ENCODE data around the gene AMBP.

AMBP gene

GRCh38 chr9:114029311-114030170, 48.6 kb downstream of the AMBP start:
- DNase-seq, result no peak

DNA sequence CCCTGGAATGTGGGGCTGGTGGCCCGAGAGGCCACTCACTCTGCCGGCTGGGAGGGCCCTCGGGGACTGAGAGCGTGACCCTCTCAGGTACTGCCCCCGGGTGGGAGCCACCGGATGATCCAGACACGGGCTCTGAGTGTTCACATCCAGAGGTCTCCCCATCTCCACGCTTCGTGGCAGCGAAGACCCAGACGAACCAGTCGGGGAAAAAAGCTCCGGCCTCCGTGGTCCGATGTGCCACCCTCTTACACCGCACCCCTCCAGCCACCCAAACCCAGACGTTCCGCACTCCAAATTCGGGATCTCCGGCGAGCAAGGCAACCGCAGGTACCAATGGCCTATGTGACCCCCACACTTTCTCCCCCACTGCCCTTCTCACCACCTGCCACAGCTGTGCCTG, 49.5 kb downstream of the AMBP start:
- DNase-seq, result no peak

GRCh38 chr9:114027863-114028465, 50.1 kb downstream of the AMBP start:
- DNase-seq, result no peak

GRCh38 chr9:114027159-114027862, 50.8 kb downstream of the AMBP start:
- no peak for DNase-seq

- DNase-seq, result no peak
Observed at GRCh38 chr9:114026335-114026734, 51.8 kb downstream of the AMBP start.

DNA sequence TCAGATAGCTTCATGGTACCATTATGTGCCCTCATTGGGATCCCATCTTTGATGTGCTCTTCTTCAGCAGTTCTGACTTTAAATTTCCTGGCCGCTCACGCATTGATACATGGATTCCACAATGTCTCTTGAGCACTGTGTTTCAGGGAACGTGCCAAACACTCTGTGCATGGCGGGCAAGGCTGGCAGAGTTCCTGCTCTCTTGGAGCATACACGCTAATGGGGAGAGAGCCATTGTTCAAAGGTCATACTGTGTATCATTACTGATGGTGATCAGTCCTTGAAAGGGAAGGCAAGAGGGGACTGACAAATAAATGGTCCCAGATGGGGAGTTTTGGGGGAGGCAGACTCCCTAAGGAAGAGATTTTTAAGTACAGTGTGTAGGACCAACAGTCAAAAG, 52.3 kb downstream of the AMBP start:
- no peak for DNase-seq

DNA sequence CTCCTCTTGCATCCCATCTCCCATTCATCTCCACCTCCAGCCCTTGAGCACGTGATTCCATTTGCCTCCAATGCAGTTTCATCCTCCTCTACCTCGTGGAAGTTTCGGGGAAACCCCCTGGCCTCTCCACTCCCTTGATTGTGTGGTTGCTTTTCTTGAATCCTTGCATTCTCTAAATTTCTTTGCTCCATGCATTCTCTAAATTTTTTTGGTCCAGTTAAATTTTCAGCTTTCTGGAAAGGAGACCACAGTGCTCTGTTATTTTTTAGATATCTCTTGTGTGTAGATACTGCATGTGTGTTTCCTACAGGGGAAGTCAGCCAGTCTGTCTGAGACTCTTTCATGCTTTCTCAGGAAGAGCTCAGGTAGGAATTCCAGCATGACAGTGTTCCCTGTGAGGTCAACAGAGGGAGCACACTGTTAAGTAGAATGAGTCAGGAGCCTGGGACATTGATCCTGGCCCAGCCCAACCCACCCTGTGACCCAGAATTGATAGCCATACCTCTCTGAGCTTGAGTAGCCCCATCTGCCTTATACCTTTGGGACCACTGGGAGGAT, 52.8 kb downstream of the AMBP start:
- no peak for DNase-seq

DNA sequence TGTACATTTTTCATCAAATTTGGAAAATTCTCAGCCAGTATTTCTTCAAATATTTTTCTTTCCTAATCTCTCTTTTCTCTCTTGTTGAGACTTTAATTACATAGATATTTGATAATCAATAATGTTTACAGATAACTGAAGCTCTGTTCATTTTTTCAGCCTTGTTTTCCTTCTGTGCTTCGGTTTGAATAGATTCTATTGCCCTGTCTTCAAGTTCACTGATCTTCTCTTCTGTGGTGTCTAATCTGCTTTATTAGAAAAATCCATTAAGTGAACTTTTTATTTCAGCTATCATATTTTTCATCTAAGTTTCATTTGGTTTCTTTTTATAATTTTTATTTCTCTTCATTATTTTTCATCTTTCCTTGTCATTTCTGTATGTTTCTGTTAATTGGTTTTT, 54.1 kb downstream of the AMBP start:
- DNase-seq, result no peak

GRCh38 chr9:114021578-114021977, 56.5 kb downstream of the AMBP start:
- DNase-seq, result no peak

DNA sequence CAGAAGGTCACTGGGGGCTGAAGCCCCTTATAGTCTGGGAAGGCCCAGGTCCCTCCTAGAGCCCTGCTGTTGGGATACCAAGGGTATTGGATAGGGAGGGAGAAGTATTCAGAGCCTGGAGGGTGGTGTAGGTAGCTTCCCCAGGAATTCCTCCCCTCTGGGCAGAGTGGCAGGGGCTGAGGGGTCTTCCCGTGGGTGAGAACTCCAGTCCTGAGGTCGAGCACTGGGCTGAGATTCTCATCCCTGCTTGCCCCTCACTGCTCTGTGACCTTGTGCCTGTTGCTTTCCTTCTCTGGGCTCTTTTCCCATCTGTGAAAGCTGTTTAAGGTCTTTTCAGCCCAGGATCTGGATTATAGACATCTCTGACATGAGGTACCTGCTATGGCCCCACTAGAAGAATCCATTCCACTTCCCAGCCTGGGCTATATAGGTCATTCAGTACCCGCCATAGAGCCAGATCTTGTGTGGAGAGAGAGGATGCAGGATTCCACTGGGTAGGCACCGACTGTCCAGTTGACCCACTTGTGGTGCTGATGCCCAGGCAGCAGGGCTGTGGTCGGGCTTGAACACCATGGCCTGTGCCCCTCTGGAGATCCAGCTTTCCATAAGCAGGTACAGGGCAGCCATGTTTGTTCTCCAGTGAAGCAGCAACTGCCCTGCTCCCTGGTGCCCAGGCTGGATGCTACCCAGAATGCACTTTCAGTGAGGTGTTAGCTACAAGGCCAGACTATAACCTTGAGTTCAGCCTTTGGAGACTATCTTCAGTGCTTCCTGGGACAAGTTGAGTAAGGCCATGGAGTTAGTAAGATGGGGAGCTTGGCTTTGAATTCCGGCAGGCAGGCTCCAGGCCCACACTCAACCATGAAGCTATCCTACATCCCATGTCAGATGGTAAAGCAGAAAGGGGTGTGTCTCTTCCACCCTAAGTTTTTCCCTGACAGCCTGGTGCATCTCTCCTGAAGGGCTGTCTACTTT, 60.1 kb downstream of the AMBP start:
- no peak for DNase-seq

GRCh38 chr9:114016629-114017423, 61.3 kb downstream of the AMBP start:
- DNase-seq, result no peak

DNA sequence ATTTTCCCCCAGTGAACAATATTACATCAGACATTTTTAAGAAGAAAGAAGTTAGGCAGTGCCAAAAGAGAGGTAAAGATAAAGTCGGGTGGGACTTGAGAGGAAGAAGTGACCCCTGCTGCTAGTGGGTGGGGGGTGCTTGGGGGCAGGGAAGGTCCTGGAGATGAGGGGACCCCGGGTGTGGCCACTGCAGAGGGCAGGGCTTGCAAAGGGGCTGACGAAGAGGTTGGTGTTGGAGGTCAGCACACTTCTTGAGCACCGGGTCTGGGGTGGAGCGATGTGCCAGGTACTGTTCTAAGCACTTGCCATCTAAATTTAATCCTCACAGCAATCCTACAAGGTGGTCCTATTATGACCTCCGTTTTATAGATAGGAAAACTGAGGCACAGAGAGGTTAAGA, 62.0 kb downstream of the AMBP start:
- DNase-seq, result no peak

DNA sequence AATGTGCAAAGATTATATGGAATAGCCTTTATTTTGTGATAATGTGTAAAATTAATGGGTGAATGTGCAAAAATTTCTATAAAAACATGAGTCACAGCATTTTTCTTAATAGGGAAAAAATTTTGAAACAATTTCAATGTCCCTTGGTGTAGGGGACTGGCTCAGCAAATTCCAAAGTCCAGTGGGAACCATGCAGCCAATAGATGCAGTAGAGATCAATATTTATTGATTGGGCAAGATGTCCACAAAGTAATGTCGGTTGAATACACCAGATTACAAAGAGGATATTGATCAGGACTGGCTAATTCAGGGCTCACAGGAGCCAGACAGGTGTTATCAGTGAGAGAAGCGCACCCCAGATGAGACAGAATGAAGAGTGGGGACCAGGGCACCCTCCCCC, 62.5 kb downstream of the AMBP start:
- DNase-seq, result no peak

GRCh38 chr9:114014044-114014443, 64.1 kb downstream of the AMBP start:
- no peak for DNase-seq

DNA sequence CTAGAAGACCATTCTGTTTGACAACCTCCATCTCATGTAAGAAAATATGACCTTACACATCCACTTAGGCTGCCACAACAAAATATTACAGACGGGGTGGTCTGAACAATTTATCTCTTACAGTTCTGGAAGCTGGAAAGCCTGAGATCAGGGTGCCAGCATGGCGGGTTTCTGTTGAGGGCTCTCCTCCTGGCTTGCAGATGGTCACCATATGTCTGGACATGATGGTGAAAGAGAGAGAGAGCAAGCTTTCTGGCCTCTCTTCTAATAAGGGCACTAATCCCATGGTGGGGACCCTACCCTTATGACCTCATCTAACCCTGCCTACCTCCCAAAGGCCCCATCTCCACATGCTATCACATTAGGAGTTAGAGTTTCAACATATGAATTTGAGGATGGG, 66.0 kb downstream of the AMBP start:
- DNase-seq, result no peak

DNA sequence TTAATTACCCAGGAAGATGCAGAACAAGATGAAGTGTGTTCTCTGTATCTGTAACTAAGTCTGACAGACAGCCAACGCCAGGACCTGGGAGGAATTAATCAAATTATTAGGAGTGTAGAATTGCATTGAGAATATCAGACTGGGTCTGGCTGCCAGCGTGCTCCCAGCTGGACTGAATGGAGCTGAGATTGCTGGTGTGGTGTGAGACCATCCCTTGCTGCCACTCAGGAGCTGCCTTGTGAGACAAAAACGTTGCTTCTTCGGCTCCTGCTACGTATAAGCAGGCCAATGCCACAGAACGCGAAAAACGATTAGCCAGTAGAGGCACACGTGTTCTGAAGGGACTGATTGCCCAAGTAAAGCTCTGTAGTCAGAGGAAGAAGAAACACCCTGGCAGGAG, 66.8 kb downstream of the AMBP start:
- no peak for DNase-seq

Measured in CD4-positive, alpha-beta T cell treated with Interleukin-12 subunit alpha and Interleukin-12 subunit beta, for 1 hour (primary cell).